Activated CD4-positive, alpha-beta T cell treated with anti-CD3 and anti-CD28 coated beads for 24 hours (primary cell): ENCODE data around the gene COL19A1.
"Not testable (repeated sequence)": the region's sequence is repeated elsewhere in the genome, so short reads cannot be mapped to it uniquely, and the experiment has no call there.

ENCODE experiments used
- DNase-seq, 2 donors: peaks; one replicate each; pipeline ENCODE4 v3.0.0-alpha.2; 2020; ENCODE audit warnings: low read depth in 2 of 2

Gene COL19A1

GRCh38 chr6:69965974-69966373, 99.6 kb downstream of the COL19A1 start:
- DNase-seq: not testable (repeated sequence)

DNA sequence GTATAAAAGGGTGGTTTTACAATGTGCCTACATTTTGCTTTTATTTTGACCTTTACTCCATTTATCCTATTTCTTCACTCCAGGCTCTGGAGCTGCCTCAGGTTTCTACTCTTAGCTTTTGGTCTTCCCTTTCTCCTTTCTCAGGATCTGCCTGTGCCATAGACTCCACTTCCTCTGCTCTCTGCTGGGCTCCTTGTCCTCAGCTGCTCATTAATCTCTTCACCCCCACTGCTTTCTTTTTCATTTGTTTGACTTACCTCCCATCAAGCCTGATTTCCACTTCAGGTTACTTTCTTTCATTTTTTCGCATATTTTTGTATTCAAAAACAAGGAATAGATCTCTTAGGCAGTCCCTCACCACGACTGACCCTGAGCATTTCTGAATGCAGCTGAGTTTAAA, 106.8 kb downstream of the COL19A1 start:
- DNase-seq: no peak

- DNase-seq: no peak
These were observed 107.4 kb downstream of the COL19A1 start for GRCh38 chr6:69973763-69974162.

- no peak for DNase-seq
These were observed 107.8 kb downstream of the COL19A1 start for GRCh38 chr6:69974193-69974592.

GRCh38 chr6:69976591-69977090, 110.3 kb downstream of the COL19A1 start:
- DNase-seq: no peak

GRCh38 chr6:69980624-69981023, 114.3 kb downstream of the COL19A1 start:
- no peak for DNase-seq

DNA sequence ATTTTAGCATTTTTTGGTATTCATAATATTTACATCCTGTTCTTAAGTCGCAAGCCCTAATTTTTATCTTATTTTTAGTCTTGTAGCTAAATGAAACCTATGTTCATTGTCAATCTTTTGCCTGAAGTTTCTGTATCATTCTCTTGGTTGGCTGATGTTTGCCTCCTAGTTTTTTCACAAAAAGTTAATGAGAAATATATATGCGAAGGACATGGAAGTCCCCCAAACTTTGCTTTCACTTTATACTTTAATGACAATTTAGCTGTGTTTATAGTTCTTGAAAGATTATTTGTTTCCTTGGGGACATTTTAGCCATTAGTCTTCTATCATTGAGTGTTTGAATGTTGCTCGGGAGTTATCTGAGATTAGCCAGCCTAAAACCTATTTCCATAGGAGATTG, 118.2 kb downstream of the COL19A1 start:
- no peak for DNase-seq

DNA sequence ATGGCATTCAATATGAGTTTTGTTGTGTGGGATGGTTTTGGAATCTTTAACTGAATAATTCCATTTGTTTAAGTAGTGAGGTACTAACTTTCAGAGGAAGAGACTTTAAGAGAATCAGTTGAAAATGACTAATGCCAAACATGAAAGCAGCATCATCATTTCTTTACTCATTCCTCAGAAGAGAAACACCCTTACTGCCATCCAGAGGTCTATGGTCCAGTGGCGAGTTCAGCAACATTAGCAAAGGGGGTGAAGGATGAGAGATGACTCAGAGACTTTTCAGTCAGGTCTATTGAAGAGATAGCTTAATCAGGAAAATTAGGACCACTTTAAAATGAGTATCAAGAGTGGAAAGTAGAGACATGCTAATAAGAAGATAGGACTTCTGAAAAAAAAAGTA, 118.8 kb downstream of the COL19A1 start:
- DNase-seq: no peak

GRCh38 chr6:69987550-69987949, 121.2 kb downstream of the COL19A1 start:
- DNase-seq: no peak

GRCh38 chr6:69988458-69989126, 122.2 kb downstream of the COL19A1 start:
- no peak for DNase-seq

DNA sequence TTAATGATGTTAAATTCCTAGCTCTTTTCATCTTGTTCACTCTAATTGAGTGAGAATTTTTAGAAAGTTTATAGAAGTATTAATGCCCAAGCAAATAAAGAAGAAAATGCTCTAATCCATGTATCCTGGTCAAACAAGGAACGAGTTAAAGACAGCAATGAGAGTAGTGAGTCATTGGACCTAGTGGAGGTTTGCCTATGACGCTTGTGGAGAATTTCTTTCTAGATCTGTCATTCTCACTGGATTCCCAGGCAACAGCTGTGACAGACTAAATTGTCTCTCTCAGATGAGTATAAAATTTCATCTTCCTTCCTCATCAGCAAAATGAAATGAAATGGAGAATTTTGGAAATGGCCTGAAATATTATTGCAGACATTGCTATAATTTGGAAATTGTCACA, 127.9 kb downstream of the COL19A1 start:
- no peak for DNase-seq

- no peak for DNase-seq
These were observed 141.8 kb downstream of the COL19A1 start for GRCh38 chr6:70008189-70008588.

GRCh38 chr6:70010339-70010738, 144.0 kb downstream of the COL19A1 start:
- not testable (repeated sequence) for DNase-seq

DNA sequence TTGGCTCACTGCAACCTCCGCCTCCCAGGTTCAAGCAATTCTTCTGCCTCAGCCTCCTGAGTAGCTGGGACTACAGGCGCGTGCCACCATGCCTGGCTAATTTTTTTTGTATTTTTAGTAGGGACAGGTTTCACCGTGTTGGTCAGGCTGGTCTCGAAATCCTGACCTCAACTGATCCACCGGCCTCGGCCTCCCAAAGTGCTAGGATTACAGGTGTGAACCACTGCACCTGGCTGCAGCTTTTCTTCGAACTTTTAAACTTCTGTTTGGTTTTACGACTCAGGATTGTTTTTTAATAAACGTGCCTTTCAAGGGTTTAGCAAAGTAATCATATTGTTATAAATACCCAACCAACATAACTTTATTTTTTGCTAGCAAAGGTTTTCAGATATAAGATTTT, 156.8 kb downstream of the COL19A1 start:
- not testable (repeated sequence) for DNase-seq

DNA sequence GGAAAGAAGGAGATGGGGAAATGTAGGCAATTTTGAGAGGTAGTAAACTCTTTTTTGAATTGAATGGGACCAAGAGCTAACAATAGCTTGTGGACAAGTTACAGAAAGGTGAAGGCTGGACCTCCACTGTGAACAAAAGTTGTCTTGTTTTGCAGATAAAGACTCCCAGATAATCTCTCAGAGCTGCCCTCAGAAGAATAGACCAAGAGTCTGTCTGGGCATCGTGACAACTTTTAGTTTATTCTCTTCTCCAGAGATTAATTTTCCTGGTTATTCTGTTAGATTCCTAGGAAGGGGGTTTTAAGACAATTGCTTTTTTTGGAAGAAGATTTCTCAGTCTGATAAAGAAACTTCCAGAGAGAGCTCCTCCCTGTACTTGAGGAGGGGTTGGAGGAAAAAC, 161.9 kb downstream of the COL19A1 start:
- no peak for DNase-seq

DNA sequence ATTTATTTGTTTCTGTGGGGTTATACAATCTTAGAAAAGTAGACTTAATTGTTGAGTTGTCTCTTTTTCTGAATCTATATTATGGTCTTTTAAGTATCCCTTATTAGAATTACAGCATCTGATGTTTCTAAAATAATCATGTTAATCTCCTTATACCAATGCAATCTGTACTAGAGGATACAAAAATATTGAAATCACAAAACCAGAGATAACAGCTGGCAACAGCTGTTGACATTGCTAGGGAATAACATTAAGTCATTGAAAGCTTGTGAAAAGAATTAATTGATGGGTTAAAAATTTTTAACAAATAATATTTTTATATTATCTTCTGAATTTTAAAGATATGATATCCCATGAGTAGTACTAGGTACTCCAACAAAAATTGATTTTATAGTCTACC, 162.6 kb downstream of the COL19A1 start:
- DNase-seq: no peak

DNA sequence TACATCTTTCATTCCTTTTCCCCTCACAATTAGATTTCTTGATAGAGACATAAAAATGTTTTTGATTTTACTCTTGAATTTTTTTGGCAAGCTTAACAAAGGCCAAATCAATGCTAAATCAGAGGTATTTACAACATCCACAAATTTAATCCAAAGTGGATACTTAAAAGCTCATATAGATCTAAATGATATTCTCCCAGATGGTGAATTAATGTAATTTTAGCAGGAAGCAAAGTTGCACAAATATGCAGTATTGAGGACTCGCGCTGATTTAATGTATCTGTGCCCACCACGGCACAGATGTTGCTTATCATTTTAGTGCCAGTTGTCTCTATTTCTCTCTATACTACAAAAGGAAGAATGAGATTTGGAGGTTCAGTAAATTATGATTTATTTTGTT, 167.4 kb downstream of the COL19A1 start:
- DNase-seq: no peak

DNA sequence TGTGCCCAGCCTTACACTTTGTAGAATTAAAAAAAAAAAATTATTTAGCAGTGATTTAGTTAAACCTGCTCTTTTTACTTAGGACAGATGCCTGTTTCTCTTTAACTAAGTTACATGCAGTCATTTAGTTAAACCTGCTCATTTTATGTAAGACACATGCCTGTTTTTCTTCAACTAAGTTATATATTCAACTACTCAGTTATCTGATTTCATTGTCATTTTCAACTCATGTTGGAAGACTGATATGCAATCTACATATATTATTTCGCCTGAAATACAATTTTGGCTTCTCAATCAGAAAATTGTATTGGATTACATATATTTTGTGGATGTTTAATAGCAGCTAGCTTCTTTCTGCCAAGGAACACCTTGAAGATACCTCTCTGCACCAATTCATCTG, 171.1 kb downstream of the COL19A1 start:
- DNase-seq: no peak

GRCh38 chr6:70040766-70041165, 174.4 kb downstream of the COL19A1 start:
- no peak for DNase-seq

DNA sequence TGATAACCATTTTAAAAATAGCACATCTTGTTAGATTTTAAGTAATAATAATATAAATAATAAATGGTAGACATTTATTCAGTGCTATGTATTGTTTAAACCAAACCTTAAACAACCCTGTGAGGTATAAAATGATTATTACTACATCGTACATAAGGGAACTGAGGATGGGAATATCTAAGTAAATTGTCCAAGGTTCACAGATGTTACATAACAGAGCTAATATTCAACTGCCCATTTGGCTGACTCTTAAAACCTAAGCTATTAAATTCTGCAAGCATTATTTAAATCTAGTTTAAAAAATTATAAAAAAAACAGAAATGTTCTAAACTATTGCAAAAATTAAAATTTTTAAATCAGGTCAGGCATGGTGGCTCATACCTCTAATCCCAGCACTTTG, 175.1 kb downstream of the COL19A1 start:
- DNase-seq: no peak

DNA sequence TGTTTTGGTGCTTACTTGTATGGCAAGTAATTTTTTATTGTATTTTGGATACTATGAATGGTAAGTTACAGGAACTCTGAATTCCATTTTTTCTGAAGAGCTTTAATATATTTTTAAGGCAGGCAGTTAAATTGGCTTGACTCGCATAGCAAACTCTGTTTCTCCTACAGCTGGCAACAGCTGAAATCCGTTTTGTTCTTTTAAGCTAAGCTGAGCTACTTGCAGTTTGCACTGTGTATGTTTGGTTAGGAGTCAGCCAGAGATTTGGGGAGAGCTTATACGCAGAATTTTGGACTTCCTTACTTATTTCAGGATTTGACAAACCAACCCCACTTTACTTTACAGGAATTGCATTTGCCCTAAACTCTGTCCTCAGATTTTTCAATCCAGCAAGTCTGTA, 179.1 kb downstream of the COL19A1 start:
- no peak for DNase-seq

- DNase-seq: no peak
These were observed 185.1 kb downstream of the COL19A1 start for GRCh38 chr6:70051197-70052124.
